Measurements from ENCODE around the gene SCAPER. TPM values are rescaled to one million over a fixed set of nuclear protein-coding genes. Genes with fewer than 3 reads are reported as not detected.

Gene SCAPER
- total and polyA plus RNA-seq, 10 of the 15 experiments (the other 5 are each of a cell fraction or from before 2014, with no cell fraction given), result 1.0 to 7.7 (median 3.9) TPM

DNA sequence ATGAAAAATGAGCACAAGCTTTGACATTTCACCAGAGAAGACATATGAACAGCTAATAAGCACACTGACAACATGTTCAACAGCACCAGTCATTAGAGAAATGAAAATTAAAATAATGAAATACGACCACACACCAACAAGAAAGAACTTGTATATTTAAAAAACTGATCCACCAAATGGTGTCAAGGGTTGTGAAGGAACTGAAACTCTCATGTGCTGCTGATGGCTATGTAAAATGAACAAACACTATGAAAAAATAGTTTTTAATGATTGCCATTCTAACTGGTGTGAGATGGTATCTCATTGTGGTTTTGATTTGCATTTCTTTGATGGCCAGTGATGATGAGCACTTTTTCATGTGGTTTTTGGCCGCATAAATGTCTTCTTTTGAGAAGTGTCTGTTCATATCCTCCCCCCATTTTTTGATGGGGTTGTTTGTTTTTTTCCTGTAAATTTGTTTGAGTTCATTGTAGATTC is 193.8 kb downstream of the SCAPER start (continued):
- TF ChIP-seq, protein P1, sequence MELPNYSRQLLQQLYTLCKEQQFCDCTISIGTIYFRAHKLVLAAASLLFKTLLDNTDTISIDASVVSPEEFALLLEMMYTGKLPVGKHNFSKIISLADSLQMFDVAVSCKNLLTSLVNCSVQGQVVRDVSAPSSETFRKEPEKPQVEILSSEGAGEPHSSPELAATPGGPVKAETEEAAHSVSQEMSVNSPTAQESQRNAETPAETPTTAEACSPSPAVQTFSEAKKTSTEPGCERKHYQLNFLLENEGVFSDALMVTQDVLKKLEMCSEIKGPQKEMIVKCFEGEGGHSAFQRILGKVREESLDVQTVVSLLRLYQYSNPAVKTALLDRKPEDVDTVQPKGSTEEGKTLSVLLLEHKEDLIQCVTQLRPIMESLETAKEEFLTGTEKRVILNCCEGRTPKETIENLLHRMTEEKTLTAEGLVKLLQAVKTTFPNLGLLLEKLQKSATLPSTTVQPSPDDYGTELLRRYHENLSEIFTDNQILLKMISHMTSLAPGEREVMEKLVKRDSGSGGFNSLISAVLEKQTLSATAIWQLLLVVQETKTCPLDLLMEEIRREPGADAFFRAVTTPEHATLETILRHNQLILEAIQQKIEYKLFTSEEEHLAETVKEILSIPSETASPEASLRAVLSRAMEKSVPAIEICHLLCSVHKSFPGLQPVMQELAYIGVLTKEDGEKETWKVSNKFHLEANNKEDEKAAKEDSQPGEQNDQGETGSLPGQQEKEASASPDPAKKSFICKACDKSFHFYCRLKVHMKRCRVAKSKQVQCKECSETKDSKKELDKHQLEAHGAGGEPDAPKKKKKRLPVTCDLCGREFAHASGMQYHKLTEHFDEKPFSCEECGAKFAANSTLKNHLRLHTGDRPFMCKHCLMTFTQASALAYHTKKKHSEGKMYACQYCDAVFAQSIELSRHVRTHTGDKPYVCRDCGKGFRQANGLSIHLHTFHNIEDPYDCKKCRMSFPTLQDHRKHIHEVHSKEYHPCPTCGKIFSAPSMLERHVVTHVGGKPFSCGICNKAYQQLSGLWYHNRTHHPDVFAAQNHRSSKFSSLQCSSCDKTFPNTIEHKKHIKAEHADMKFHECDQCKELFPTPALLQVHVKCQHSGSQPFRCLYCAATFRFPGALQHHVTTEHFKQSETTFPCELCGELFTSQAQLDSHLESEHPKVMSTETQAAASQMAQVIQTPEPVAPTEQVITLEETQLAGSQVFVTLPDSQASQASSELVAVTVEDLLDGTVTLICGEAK (IDR thresholded peaks at IDR 0.05; ENCODE audit: borderline replicate concordance), result no peak
- TF ChIP-seq, protein P2, sequence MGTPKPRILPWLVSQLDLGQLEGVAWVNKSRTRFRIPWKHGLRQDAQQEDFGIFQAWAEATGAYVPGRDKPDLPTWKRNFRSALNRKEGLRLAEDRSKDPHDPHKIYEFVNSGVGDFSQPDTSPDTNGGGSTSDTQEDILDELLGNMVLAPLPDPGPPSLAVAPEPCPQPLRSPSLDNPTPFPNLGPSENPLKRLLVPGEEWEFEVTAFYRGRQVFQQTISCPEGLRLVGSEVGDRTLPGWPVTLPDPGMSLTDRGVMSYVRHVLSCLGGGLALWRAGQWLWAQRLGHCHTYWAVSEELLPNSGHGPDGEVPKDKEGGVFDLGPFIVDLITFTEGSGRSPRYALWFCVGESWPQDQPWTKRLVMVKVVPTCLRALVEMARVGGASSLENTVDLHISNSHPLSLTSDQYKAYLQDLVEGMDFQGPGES (IDR thresholded peaks at IDR 0.05), result no peak
- TF ChIP-seq ZSCAN29 (IDR thresholded peaks at IDR 0.05) (no peak), HSF1 (IDR thresholded peaks at IDR 0.05; ENCODE audit: low read depth, low read length) (no peak), PBX3 (IDR thresholded peaks at IDR 0.05; ENCODE audit: insufficient replicate concordance, low read depth, low read length) (peak; percentile 27), MYB (IDR thresholded peaks at IDR 0.05; ENCODE audit: borderline replicate concordance, low read depth, low read length) (no peak), MYC (IDR thresholded peaks at IDR 0.05; ENCODE audit: insufficient read depth, insufficient read length, insufficient replicate concordance, low read length, severe bottlenecking) (no peak), ZBTB4 (CRISPR knock-in tag; IDR thresholded peaks at IDR 0.05) (no peak), SIN3A (IDR thresholded peaks at IDR 0.05; ENCODE audit: low read depth, low read length) (no peak), ESRRA (IDR thresholded peaks at IDR 0.05; ENCODE audit: low read length) (no peak), YY1 (IDR thresholded peaks at IDR 0.05; ENCODE audit: low read depth, low read length) (no peak), RELA (IDR thresholded peaks at IDR 0.05; ENCODE audit: borderline replicate concordance, partially characterized antibody) (no peak), CBX3 (IDR thresholded peaks at IDR 0.05; ENCODE audit: borderline replicate concordance, low read depth) (no peak), E2F4 (IDR thresholded peaks at IDR 0.05; ENCODE audit: low read depth, low read length) (no peak), EED (IDR thresholded peaks at IDR 0.05; ENCODE audit: low read depth) (no peak)
- TF ChIP-seq, protein P3, sequence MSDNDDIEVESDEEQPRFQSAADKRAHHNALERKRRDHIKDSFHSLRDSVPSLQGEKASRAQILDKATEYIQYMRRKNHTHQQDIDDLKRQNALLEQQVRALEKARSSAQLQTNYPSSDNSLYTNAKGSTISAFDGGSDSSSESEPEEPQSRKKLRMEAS (IDR thresholded peaks at IDR 0.05; ENCODE audit: low read depth, low read length), result no peak

All from GM12878 (cell line).